Kidney epithelial cell (primary cell): ENCODE measurements around the gene NTN1. TPM values are rescaled to one million over a fixed set of nuclear protein-coding genes. Genes with fewer than 3 reads are reported as not detected.
"Not testable (repeated sequence)": the region's sequence is repeated elsewhere in the genome, so short reads cannot be mapped to it uniquely, and the experiment has no call there.

Experiments used
- DNase-seq: peaks from one replicate; pipeline ENCODE4 v3.0.0-alpha.2; 2010; ENCODE audit warnings: low read depth
- H3K27me3 ChIP-seq: 2 replicates; pipeline ENCODE4 v1.6.0; 2011; ENCODE audit warnings: low read length; ENCODE audit not compliant: control insufficient read depth, insufficient read depth
- H3K36me3 ChIP-seq: 2 replicates; pipeline ENCODE4 v1.5.1; 2011; ENCODE audit warnings: low read length; ENCODE audit not compliant: control insufficient read depth, insufficient read depth
- H3K4me3 ChIP-seq: 2 replicates; pipeline ENCODE4 v1.5.1; 2011; ENCODE audit warnings: low read depth, mild to moderate bottlenecking, control low read depth, low read length
- total RNA-seq: library from RNA; depleted of rRNA; stranded (reverse); fragments of >200 nt; gene quantifications from 2 replicates; pipeline ENCODE4 v1.2.3, GENCODE V29; 2015
- TF ChIP-seq, protein P1 (sequence below): IDR thresholded peaks from 2 replicates; pipeline ENCODE4 v1.5.1; 2011; ENCODE audit warnings: mild to moderate bottlenecking, moderate library complexity, low read length, control low read depth, inconsistent platforms; ENCODE audit not compliant: insufficient read depth, poor library complexity, severe bottlenecking

The NTN1 gene
- total RNA-seq, 1 donor from 2014 or later: 15.2 TPM

DNA sequence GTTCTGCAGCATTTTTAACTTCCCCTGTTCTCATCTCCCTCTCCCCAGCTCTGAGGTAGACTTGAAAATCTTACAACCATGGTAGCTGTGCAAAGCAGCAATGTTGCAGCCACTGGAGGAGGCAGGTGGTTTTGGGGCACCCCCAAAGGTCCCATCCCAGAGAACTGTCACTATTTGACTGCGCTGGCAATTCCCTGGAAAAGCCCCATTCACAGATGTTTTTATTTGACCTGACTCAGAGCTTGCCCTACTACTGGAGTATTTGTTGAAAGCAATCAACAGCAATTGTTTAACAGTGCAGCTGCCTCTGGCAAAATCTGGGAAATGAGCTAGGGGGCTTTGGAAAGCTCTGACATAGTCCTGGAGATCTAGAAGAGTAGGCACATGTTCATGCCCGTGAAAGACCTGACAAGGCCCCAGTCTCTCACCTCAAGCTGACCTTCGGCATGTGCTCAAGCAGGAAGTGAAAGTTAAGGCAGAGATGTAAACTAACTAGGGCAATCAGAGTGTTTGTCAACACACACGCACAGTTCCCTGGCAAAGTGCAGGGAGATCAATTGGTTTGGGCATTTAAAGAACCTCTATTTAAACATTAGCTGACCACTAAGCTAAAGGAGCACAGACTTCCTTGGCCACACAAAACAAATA is 36.1 kb upstream of the NTN1 start:
- no peaks in the 10 kb centered on the region for H3K36me3 ChIP-seq
- TF ChIP-seq, protein P1, sequence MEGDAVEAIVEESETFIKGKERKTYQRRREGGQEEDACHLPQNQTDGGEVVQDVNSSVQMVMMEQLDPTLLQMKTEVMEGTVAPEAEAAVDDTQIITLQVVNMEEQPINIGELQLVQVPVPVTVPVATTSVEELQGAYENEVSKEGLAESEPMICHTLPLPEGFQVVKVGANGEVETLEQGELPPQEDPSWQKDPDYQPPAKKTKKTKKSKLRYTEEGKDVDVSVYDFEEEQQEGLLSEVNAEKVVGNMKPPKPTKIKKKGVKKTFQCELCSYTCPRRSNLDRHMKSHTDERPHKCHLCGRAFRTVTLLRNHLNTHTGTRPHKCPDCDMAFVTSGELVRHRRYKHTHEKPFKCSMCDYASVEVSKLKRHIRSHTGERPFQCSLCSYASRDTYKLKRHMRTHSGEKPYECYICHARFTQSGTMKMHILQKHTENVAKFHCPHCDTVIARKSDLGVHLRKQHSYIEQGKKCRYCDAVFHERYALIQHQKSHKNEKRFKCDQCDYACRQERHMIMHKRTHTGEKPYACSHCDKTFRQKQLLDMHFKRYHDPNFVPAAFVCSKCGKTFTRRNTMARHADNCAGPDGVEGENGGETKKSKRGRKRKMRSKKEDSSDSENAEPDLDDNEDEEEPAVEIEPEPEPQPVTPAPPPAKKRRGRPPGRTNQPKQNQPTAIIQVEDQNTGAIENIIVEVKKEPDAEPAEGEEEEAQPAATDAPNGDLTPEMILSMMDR: no peak
- H3K4me3 ChIP-seq: no peak overlapping the region
- H3K27me3 ChIP-seq: no peaks in the 10 kb centered on the region
- DNase-seq: no peak

DNA sequence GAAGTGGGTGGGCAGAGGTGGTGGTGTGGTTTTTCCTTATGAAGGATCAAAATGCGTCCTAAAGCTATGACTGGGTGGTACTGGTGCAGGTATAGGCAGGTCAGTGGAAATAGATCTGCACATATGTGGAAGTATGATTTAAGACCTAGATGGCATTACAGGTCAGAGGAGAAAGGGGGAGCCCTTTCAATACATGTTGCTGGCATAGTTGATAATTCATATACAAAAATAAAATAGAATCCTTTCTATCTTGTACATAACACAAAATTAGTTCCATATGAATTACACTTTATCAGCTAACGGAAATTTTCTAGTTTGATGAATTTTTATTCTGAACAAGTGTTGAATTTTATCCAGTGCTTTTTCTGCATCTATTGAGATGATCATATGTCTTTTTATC is 35.0 kb upstream of the NTN1 start:
- H3K36me3 ChIP-seq: no peaks in the 10 kb centered on the region
- H3K27me3 ChIP-seq: no peaks in the 10 kb centered on the region
- TF ChIP-seq, protein P1: no peak
- H3K4me3 ChIP-seq: no peak overlapping the region
- no peak for DNase-seq

DNA sequence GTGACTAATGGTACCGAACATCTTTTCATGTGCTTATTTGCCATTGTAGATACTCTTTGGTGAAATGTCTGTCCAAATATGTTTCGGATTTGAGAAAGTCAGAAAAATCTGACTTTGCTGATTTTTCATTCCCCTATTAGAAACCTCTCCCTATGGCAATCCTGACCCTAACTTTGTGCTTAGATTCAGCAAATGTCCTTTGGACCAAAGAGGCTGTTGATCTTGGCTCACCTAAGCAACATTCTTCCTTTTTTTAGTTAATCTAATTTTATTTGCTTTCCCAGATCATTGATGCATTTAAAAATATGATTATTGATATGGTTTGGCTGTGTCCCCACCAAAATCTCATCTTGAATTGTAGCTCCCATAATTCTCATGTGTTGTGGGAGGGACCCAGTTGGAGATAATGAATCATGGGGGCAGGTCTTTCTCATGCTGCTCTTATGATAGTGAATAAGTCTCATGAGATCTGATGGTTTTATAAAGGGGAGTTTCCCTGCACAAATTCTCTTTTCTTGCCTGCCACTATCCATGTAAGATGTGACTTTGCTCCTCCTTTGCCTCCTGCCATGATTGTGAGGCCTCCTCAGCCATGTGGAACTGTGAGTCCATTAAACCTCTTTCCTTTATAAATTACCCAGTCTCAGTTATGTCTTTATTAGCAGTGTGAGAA is 32.9 kb upstream of the NTN1 start:
- H3K36me3 ChIP-seq, DNase-seq: not testable (repeated sequence)

DNA sequence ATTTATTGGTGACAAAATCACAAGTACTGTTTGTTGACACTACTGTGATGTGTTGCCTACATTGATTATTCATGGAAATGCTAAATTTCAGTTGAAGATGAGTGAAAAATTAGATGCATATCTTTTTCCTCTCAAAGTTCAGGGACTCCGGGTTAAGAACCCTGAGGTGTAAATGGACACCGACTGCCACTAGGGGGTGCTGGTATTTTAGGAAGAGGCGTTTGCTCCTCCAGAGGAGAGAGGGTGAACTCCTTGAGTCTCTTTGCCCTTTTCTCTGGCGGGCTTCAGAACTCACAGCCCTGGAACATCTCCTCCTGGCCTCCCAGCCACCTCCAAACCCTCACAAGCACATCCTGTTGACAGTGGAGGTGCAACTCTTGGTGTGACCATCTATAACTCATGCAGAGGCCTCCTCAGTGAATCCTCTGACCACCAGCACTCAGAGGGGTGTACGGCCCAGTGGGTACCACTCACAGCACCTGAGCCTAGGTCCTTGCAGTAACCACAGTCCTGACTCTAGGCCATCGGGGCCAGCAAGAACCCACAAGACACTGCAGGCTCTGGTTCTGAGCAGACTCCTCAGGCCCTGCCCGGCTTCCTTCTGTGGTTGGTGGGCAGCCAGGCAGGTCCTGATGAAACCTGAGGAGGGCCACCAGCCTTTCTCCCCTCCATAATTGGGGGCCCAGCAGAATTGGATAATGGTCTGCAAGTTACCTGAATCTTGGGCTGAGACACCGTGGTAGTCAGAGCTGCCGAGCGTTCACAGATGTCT is 29.6 kb upstream of the NTN1 start:
- DNase-seq: peak; percentile 7
- H3K4me3 ChIP-seq: no peak overlapping the region
- TF ChIP-seq, protein P1: peak; percentile 66
- H3K36me3 ChIP-seq: no peaks in the 10 kb centered on the region
- no peaks in the 10 kb centered on the region for H3K27me3 ChIP-seq

More for the DNA sequence above, 32.9 kb upstream of the NTN1 start:
- H3K27me3 ChIP-seq, H3K4me3 ChIP-seq: not testable (repeated sequence)

DNA sequence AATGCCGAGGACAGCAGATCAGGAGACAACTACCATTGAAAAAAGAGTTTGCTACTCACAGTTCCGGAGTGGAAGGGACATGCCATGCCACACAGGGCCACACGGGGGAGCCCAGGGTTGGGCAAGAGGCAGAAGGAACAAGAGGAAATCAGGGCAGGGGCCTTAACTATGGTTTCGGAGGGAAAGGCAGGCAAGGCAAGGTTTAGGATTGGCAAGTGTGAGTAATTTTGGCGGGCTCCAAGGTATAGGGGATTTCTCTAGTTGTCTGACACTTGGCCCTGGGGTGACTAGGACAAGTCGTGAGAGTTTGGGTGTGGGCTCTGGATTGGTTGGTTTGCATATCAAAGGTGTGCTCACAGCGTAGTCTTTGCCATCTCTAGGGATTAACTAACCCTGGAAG is 27.0 kb upstream of the NTN1 start:
- Histone ChIP-seq H3K36me3 (no peaks in the 10 kb centered on the region), H3K4me3 (no peak overlapping the region), H3K27me3 (no peaks in the 10 kb centered on the region)
- DNase-seq: peak; percentile 10
- TF ChIP-seq, protein P1: peak; percentile 89

DNA sequence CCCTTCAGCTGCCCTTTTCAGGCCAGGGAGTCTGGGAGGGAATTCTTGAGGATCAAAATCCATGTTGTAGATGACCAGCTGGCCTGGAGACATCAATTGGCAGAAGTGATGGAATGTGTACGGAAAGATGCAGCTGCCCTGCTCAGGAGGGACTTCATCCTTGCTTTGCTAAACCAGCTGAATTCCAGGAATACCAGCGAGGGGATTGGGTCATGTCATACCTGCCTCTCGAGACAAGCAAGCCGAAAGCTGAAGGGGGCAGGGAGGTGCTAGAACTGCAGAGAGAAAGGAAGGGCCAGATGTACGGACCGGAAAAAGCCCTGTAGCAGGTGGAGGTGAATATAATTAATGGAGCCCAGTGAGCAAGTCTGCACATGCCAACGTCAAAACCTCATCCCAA is 25.6 kb upstream of the NTN1 start:
- no peak for DNase-seq
- Histone ChIP-seq H3K4me3 (no peak overlapping the region), H3K27me3 (no peaks in the 10 kb centered on the region), H3K36me3 (no peaks in the 10 kb centered on the region)
- TF ChIP-seq, protein P1: no peak
